Kidney epithelial cell (primary cell): ENCODE results near the gene CDIPT. TPM values are rescaled to one million over a fixed set of nuclear protein-coding genes. Genes with fewer than 3 reads are reported as not detected.
"Not testable (repeated sequence)": the region's sequence is repeated elsewhere in the genome, so short reads cannot be mapped to it uniquely, and the experiment has no call there.

ENCODE experiments used
- DNase-seq: peaks from one replicate; pipeline ENCODE4 v3.0.0-alpha.2; 2010; ENCODE audit warnings: low read depth
- H3K27me3 ChIP-seq: 2 replicates; pipeline ENCODE4 v1.6.0; 2011; ENCODE audit warnings: low read length; ENCODE audit not compliant: control insufficient read depth, insufficient read depth
- H3K36me3 ChIP-seq: 2 replicates; pipeline ENCODE4 v1.5.1; 2011; ENCODE audit warnings: low read length; ENCODE audit not compliant: control insufficient read depth, insufficient read depth
- H3K4me3 ChIP-seq: 2 replicates; pipeline ENCODE4 v1.5.1; 2011; ENCODE audit warnings: low read depth, mild to moderate bottlenecking, control low read depth, low read length
- total RNA-seq: library from RNA; depleted of rRNA; stranded (reverse); fragments of >200 nt; gene quantifications from 2 replicates; pipeline ENCODE4 v1.2.3, GENCODE V29; 2015
- TF ChIP-seq, protein P1 (sequence below): IDR thresholded peaks from 2 replicates; pipeline ENCODE4 v1.5.1; 2011; ENCODE audit warnings: mild to moderate bottlenecking, moderate library complexity, low read length, control low read depth, inconsistent platforms; ENCODE audit not compliant: insufficient read depth, poor library complexity, severe bottlenecking

CDIPT gene
- total RNA-seq, 1 donor from 2014 or later, result 83.9 TPM

DNA sequence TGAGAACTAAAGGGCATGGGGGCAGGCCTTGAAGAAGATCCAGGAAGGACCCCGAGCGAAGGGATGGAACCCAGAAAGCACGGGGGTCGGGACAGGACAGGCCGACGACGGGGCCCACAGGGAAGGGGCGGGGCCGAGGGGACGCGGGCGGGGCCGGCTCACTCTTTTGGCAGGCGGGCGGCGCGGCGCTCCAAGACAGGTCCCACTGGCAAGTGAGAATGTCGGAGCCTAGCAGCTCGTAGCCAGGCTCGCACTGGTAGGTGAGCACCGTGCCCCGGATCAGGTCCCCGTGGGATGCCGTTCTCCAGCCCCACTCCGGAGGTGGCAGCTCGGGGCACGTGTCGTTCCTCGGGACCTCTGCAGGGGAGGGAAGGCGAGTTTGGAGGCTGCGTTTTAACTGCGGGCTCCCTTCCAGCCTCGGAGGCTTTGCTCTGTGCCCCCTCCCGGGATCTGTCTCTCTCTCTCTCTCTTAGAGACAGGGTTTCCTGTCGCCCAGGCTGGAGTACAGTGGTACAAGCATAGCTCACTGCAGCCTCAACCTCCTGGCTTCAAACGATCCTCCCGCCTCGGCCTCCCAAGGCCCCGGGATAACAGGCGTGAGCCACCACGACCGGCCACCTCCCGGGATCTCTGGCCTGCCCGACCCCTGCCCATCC lies 13.7 kb upstream of the CDIPT start:
- no peak overlapping the region for H3K4me3 ChIP-seq
- no peaks in the 10 kb centered on the region for H3K36me3 ChIP-seq
- TF ChIP-seq, protein P1, sequence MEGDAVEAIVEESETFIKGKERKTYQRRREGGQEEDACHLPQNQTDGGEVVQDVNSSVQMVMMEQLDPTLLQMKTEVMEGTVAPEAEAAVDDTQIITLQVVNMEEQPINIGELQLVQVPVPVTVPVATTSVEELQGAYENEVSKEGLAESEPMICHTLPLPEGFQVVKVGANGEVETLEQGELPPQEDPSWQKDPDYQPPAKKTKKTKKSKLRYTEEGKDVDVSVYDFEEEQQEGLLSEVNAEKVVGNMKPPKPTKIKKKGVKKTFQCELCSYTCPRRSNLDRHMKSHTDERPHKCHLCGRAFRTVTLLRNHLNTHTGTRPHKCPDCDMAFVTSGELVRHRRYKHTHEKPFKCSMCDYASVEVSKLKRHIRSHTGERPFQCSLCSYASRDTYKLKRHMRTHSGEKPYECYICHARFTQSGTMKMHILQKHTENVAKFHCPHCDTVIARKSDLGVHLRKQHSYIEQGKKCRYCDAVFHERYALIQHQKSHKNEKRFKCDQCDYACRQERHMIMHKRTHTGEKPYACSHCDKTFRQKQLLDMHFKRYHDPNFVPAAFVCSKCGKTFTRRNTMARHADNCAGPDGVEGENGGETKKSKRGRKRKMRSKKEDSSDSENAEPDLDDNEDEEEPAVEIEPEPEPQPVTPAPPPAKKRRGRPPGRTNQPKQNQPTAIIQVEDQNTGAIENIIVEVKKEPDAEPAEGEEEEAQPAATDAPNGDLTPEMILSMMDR, result no peak
- H3K27me3 ChIP-seq, result peaks cover 26% of the 10 kb centered on the region
- DNase-seq, result no peak

DNA sequence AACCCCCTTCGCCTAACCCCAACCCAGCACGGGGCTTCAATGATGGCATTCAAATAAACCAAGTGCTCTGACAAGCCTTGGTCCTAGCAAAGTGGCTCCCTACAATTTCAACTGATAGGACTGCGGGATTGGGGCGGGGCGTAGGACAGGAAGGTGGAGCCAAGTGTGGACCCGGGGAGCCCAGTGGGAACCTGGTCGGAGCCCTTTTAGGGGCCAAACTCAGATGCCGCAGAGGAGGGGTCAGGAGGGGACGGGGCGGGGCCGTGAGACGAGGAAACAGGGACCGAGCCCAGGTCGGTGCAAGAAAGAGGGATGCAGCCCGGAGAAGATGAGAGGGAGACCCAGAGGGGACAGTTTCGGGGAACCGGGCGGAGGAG lies 13.2 kb upstream of the CDIPT start:
- no peak for DNase-seq
- H3K4me3 ChIP-seq, result no peak overlapping the region
- TF ChIP-seq, protein P1, result no peak

DNA sequence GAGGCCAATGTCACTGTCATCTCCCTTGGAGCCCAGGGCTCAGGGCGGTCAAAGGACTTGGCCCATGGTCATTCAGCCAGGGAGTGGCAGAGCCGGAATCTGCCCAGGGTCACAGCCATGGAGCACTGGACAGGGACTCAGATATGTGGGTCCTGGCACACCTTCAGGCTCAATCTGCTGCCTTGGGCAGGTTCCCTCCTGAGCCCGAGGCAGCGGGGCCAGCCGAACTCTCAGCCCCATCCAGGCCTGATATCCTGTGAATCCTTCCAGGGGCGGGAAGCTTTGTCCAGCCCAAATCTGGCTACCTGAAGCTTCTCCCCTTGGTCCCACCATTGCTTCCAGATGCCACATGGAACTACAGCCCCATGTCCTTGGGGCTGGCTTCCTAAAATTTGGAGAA lies 12.2 kb upstream of the CDIPT start:
- no peak for DNase-seq
- peaks cover 26% of the 10 kb centered on the region for H3K27me3 ChIP-seq

More for the DNA sequence above, 13.2 kb upstream of the CDIPT start:
- H3K27me3 ChIP-seq, result peaks cover 26% of the 10 kb centered on the region
- H3K36me3 ChIP-seq, result no peaks in the 10 kb centered on the region

DNA sequence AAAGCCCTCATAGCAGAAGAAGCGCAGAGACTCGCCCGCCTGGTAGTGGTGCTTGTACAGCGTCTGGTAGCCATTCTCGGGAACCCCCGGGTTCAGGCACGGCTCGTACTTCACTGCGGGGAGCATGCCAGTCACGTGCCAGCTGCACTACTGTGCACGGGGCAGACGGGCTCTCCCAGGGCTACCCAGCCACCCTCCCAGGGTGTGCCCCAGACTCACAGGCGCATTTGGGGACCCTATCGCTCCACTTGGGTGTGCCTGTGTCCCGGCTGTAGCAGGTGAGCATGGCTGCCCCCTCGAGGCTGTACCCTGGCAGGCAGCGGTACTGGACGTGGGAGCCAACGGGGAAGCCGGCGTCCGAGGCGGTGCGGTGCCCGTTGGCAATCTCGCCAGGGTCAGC lies 10.3 kb upstream of the CDIPT start:
- H3K27me3 ChIP-seq, result peaks cover 26% of the 10 kb centered on the region
- H3K4me3 ChIP-seq, result no peak overlapping the region
- H3K36me3 ChIP-seq, result no peaks in the 10 kb centered on the region
- TF ChIP-seq, protein P1, result no peak
- DNase-seq, result no peak

More for the DNA sequence above, 12.2 kb upstream of the CDIPT start:
- Histone ChIP-seq H3K36me3 (no peaks in the 10 kb centered on the region), H3K4me3 (no peak overlapping the region)
- TF ChIP-seq, protein P1, result no peak

DNA sequence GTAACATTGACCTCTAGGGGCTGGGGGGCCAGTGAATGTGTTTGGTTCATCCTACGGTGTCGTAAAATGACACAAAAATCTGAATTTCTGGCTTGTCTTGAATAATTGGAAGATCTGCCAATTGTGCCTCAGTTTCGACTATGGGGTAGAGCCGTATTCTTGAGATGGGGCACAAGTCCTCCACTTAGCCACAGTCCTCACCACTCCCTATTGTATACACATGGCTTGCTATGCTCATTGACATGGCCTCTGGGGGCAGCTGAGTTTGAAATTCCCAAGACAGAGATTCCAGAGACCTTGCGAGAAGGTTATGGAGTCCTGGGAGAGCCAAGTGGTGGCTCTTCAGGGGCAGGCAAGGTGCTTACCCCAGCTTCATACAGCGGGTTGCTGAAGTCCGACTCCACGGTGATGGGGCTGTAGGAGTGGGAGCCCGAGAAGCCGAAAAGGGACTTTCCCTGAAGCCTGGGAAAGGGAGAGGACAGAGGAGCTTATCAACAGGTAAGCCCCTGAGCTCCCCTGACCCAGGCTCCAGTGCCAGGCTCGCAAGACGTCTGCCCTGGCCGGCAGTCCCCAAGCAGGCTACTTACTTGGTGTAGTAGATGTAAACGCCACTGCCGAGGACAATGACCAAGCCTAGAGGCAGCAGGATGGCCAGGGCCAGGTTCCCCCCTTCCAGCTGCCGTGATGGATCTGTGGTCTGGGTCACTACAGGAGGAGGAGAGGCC lies 9.0 kb upstream of the CDIPT start:
- no peak for DNase-seq
- H3K27me3 ChIP-seq, result peaks cover 15% of the 10 kb centered on the region
- H3K36me3 ChIP-seq, result no peaks in the 10 kb centered on the region
- TF ChIP-seq, protein P1, result no peak
- H3K4me3 ChIP-seq, result no peak overlapping the region

DNA sequence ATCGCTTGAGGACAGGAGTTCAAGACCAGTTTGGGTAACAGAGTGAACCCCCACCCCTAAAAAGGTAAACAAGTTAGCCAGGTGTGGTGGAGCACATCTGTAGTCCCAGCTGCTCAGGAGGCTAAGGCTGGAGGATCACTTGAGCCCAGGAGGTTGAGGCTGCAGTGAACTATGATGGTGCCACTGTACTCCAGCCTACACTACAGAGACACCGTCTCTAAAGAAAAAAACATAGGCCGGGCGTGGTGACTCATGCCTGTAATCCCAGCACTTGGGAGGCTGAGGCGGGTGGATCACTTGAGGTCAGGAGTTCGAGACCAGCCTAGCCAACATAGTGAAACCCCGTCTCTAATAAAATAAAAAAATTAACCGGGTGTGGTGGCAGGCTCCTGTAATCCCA lies 6.0 kb upstream of the CDIPT start:
- not testable (repeated sequence) for H3K4me3 ChIP-seq, DNase-seq

More for the DNA sequence above, 6.0 kb upstream of the CDIPT start:
- not testable (repeated sequence) for H3K36me3 ChIP-seq, H3K27me3 ChIP-seq
